Endothelial cell of umbilical vein (primary cell): Measurements from ENCODE around the gene PLK1.
"Not testable (repeated sequence)": the region's sequence is repeated elsewhere in the genome, so short reads cannot be mapped to it uniquely, and the experiment has no call there.

Experiments used
- CTCF ChIP-seq, 2 donors: IDR thresholded peaks; 1 replicate in 1 of 2; 2 replicates in 1 of 2; pipeline ENCODE4 v1.5.1; 2011; ENCODE audit warnings: low read length in 2 of 2, mild to moderate bottlenecking in 2 of 2, moderate library complexity in 2 of 2, control low read depth in 1 of 2, inconsistent platforms in 1 of 2, low read depth in 1 of 2; ENCODE audit not compliant: insufficient read depth in 1 of 2; ENCODE audit errors: extremely low read depth in 1 of 2
- JUN ChIP-seq: IDR thresholded peaks from 2 replicates; pipeline ENCODE4 v1.6.1; 2011; ENCODE audit warnings: borderline replicate concordance, low read depth; ENCODE audit not compliant: insufficient read length, insufficient read depth
- POLR2A ChIP-seq: IDR thresholded peaks from 2 replicates; pipeline ENCODE4 v1.6.1; 2012; ENCODE audit warnings: low read depth, mild to moderate bottlenecking, control low read depth, low read length
- POLR2AphosphoS5 ChIP-seq: IDR thresholded peaks from 2 replicates; pipeline ENCODE4 v1.6.1; 2012; ENCODE audit warnings: low read depth, mild to moderate bottlenecking, control low read depth, low read length, moderate library complexity; ENCODE audit not compliant: insufficient read depth

- not testable (repeated sequence) for TF ChIP-seq CTCF (IDR thresholded peaks at IDR 0.05; ENCODE audit: extremely low read depth in 1 of 2, insufficient read depth in 1 of 2, low read depth in 1 of 2, low read length in 2 of 2); POLR2A; POLR2AphosphoS5; JUN
These were observed 46.8 kb upstream of the PLK1 start for GRCh38 chr16:23631874-23632273.
